HG03103 (cell line): Measurements from ENCODE around the gene UBIAD1.
"Not testable (repeated sequence)": the region's sequence is repeated elsewhere in the genome, so short reads cannot be mapped to it uniquely, and the experiment has no call there.

Source experiments
- ATAC-seq: cut with Tn5 transposase; IDR thresholded peaks from one replicate; pipeline ENCODE4 v1.9.1; 2021; ENCODE audit warnings: low read depth; ENCODE audit not compliant: unreplicated experiment

The UBIAD1 gene, protein sequence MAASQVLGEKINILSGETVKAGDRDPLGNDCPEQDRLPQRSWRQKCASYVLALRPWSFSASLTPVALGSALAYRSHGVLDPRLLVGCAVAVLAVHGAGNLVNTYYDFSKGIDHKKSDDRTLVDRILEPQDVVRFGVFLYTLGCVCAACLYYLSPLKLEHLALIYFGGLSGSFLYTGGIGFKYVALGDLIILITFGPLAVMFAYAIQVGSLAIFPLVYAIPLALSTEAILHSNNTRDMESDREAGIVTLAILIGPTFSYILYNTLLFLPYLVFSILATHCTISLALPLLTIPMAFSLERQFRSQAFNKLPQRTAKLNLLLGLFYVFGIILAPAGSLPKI

DNA sequence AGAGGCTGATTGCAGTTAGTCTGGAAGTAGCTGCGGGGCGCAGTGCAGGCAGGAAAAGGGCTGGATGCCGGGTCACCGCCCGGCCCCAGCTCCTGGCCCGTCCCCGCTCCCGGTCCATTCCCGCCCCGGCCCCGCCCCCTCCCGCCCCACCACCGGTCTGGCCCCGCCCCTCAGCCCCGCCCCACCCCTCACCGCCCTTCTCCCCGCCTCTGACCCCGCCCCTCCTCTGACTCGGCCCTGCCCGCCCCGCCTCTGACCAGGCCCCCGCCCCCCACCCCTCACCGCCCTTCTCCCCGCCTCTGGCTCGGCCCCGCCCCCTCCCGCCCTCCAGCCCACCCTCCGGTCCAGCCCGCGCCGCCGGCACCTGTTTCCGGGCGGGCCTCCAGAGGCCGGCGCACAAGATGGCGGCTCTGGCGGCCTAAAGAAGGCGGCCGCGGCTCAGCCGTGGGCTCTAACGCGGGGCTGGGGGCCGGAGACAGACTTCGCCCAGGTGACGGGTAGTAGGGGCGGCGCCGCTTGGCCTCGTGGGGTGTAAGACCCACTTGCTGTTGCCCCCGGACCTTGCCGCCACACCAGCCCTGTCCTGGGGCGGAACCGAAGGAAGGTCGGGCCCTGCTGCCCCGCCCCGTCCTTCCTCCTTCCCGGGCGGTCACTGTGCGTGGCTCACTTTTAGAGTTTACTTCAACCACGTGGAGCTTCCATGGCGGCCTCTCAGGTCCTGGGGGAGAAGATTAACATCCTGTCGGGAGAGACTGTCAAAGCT is at the start of gene UBIAD1:
UBIAD1 (plus strand) TSS at position 367 of the 763 bp plus-strand sequence; CDS start at position 701, 334 bp downstream.
- ATAC-seq, result peak; percentile 74

DNA sequence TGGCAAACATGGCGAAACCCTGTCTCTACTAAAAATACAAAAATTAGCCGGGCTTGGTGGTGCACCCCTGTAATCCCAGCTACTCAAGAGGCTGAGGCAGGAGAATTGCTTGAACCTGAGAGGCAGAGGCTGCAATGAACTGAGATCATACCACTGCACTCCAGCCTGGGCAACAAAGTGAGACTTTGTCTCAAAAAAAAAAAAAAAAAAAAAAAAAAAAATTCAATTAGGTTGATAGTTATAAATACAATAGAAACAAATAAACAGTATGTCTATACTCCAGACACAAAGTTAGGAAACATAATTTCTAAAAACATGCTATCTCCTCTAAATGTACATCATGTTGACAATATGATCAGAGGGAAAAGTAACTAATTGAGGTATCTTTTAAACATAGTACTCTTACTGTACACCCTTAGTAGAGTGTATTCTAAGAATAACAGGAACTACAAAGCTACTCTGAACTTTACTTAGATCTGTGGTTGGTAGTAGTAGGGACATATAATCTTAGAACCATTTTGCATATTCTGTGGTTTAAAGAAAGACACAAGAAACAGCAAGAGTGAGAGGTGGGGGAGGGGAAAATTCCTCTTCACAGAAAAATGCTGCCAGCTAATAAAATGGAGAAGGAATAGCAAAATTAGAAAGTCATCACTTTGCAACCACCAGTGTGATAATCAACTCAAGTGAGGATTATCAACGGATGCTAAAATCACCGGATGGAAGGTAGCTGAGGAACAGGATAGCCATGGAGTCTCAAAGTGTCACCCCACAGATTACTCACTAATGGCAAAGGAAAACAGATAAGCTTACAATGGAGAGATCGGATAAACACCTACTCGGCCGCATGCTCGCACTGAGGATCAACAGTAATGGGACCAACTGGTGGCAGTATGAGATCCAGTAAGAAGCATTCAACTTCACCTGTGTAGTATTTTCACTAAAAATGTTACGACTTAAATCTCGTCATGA is 45.6 kb upstream of the UBIAD1 start:
- no peak for ATAC-seq

DNA sequence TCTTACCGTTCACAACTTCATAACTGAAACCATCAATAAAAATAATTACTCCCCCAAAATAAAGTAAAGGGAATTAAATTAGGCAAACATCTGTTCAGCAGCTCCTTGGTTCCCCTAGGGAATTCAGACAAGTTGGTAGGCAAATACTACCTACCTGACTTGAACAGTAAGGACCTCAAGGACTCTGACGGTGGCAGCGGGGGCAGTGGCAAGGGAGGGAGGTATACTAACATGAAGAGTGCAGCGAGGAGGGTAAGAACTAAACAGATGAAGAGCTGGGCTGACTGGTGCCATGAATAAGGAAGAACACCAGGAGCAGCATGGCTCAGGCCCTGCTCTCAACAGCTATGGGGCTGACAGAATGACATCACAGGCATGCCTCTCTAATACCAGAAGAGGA is 43.8 kb upstream of the UBIAD1 start:
- no peak for ATAC-seq

DNA sequence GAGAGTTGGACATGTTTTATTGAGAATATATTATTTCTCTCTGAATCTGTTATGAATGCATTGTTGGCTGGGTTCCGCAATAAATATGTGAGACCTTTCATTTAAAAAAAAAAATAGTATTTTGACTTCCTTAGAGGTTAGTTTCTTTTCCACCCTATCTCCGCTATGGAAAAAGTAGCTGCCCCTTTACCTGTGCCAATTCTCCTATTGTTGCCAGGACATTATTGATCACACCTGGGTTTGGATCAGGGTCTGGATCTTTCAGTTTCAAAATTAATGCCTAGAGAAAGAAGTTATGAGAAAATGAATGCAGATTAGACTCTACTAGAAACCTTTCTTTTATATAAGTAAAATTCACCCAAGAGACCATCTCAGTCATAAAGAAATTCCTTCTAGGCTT is 39.8 kb upstream of the UBIAD1 start:
- ATAC-seq, result no peak

DNA sequence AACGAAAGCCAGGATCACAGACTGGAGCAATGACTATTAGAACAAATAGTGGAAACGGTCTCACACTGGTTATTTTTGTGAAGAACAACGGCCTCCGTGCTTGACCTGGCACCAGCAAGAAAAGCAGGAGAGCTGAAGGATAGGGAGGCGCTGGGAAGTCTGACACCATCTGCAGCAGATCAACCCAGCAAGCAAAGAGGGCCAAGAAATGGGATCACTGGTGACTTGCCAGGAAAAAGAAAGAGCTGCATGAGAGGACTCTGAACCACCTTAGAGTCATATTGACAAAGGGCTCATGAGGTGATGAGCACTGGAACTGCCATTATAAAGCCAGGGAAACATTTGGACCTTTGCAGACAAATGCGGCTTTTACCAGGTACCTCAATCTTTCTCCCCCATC is 35.6 kb upstream of the UBIAD1 start:
- no peak for ATAC-seq

DNA sequence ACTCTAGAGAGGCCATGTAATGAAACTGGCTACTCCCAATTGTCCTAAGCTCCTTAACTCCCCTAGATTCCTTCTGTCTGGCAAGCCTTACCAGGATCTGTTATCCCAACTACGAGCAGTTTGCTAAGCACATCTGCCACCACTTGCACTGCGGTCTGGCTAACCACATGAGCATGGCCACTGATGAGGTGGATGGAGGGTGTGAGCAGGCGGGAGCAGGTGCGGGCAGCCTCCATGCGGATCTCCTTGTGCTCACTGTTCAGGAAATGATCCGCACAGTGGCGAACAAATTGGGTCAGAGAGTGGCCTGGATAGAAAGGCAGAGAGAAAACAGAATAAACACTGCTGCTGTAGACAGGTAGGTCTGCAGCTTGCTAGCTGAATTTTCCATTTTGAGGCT is 34.7 kb upstream of the UBIAD1 start:
- ATAC-seq, result no peak

DNA sequence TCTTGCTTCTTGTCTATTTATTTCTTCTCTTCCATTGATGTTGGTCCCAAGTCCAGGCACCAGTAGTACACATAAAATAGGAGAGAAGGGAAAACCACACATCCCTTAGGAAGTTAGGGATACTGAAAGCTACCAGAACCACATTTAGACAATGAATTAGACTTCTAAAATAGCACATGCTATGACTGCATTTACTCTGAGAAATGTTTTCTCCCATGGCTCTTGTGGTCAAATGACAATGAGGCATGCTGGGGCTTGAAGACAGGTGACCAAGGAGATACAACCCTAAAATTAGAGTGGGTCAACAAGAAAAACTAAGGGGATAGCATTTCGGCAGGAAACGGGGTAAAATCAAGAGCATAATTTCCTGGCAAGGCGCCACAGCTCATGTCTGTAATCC is 27.8 kb upstream of the UBIAD1 start:
- ATAC-seq, result no peak

DNA sequence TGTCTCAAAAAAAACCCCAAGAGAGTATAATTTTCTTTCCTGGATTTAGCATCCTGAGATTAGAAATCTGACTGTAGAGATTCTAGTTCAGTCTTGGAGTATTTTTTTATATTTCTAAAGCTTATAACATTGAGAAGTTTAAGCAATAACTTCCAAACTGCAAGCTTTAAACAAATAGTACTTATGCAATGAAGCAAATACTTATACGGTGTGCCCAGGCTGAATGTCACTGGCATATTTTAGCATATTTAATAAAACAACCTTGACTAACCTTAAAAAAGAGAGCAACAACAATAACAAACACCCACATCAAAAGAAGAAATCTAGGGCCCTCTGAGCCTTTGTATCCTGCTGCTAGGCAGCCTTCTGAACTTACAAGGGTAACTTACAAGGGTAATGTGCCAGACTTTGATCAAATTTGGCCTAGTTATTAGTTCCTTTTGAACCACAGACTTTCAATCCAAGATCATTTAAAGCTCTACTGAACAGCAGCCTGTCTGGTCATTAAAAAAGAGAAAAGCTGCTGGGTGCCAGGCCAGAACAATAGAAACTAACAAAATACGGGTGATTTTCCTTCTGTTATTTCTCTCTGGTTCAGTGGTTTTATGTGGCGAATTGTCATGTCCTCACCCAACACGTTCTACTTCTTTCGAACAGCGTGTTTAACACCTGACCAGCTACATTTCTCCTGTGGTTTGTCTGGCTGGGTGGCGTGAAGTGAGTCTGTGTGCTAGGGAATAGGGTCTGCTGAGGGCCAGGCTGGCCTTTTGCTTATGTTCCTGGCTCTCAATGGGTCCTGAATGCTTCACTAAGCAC is 26.9 kb upstream of the UBIAD1 start:
- ATAC-seq, result no peak

DNA sequence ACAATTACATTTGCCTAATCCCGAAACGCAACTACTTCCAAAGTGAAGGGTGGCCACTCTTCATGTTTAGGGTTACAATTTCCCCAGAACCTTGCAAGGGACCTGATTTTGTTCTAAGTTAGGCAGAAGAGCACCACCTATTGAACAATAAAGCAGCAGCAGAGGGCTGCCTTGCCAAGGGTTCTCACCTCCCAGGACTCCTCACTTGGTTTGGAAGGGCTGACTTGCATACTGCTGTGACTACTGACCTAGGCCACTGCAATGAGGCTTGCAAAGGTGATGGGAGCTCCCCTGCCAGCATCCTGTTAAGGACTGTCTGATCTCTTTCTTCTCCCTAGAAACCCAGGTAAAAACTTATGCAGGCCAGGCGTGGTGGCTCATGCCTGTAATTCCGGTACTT is 24.8 kb upstream of the UBIAD1 start:
- ATAC-seq, result no peak

DNA sequence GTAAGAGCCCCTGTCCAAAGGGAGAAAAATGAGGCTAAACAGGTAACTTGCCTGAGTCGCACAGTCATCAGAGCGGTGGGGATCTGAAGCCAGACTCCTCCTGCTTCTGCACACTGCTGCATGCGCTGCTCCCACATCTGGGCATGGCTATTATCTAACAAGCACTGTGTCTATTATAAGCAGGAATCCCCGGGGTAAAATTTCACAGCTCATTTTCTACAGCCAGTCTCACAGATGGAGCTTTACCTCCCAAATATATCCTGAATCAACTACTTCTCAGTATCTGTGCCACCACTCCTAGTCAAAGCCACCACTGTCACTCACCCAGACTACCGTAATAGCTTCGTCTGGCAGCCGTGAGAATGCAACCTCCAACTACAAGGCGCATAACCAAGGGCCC is 20.5 kb upstream of the UBIAD1 start:
- no peak for ATAC-seq

DNA sequence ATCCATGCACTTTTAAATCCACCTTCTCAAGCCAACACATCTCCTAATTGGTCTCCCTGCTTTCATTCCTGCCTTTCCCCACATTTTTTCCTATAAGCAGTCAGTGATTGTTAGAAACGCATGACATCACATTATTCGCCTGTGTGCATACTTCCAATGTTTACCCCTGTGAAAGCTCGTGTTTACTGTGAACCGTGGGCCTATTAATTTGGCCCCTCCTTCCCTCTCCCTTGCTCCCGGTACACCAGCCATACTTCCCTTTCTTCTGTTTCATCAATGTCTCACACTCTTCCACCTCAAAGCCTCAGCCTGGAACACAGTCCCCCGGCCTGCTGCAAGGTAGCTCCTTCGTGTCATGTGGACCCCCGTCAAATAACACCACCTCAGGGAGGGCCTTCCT is 19.8 kb upstream of the UBIAD1 start:
- no peak for ATAC-seq

DNA sequence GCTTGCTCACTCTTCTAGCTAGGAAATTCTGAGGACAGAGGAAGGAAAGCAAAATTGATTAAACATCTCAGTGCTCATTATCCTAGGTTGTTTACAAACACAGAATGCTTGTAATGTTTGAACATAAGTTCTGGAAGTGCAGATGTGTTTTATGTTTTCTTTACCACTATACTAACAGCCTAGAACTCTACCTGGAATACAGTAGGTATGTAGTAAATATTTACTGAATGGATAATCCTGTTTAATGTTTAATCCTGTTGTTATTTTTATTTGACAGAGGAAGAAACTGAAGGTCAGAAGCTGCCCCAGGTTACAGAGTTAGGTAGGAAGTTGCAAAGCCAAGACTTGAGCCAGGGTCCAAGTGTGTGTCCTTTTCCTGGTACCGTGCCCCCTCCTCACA is 16.7 kb upstream of the UBIAD1 start:
- ATAC-seq, result no peak

DNA sequence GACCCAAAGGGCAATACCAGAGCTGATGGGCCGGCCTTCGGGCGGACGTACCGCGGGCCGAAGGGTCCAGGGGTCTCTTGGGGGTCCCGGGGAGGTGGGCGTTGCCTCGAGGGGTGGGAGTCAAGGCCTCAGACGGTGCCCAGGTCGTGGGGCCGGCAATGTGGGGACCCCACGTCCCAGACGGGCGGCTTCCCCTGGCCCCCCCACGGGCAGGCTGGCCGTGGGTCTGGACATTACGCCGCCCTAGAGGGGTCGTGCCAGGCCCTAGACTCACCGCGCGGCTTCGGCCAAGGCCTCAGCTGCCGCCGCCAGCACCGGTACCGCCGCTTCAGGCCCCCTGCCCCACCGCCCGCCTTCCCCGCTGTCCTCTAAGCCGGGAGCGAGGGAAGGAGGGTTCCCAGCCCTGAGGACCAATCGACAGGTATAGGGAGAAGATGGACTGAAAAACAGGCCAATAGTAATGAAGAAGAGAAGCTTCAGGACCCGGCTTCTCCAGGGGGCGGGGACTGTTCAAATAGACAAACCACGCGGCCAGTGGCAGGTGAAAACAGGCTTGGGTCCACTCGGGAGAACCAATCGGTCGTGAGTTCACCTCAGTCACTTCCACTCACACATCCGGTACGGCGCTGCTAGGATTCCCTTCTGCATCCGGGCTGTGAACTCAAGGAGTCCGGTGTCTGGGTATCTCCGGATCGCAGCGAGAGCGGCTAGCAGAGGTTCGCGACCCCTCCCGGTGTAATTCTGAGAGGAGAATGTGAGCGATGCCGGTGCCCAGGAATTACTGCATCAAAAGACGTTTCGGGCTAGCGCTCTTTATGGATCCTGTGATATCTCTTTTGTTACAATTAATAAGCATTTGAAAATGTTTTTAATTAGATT is 10.6 kb upstream of the UBIAD1 start, which contains the start of gene MTOR:
MTOR (minus strand) TSS at position 381 of the 879 bp plus-strand sequence. CDS start 3,142 bp downstream, outside the sequence.
- ATAC-seq, result peak; percentile 94

DNA sequence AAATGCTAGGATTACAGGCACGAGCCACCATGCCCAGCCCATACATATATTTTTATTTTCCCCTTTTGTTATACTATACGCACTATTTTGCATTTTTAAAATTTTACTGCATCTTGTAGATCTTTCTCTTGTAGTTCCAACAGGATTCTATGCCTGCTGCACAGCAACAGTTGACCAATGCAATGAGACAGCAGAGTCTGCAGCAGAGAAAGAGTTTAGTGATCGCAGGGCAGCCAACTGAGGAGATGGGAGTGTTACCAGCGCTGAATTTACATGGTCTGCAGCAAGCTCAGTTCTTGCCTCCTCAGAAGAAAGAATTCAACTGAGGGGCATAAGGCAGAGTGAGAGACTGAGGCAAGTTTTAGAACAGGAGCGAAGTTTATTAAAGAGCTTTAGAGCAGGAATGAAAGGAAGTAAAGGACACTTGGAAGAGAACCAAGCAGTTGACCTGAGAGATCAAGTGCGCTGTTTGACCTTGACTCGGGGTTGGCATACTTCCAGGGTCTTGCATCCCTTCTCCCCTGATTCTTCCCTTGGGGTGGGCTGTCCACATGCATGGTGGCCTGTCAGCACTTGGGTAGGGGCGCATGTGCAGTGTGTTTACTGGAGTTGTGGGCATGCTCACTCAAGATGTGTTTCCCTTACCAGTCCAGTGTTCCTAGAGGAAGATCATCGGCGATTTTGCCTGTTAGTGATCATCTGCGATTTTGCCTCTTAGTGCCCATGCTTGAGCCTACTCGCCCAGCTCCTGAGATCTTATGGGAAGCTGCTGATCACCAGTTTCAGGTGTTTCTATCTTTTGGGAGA is 6.5 kb upstream of the UBIAD1 start:
- no peak for ATAC-seq

DNA sequence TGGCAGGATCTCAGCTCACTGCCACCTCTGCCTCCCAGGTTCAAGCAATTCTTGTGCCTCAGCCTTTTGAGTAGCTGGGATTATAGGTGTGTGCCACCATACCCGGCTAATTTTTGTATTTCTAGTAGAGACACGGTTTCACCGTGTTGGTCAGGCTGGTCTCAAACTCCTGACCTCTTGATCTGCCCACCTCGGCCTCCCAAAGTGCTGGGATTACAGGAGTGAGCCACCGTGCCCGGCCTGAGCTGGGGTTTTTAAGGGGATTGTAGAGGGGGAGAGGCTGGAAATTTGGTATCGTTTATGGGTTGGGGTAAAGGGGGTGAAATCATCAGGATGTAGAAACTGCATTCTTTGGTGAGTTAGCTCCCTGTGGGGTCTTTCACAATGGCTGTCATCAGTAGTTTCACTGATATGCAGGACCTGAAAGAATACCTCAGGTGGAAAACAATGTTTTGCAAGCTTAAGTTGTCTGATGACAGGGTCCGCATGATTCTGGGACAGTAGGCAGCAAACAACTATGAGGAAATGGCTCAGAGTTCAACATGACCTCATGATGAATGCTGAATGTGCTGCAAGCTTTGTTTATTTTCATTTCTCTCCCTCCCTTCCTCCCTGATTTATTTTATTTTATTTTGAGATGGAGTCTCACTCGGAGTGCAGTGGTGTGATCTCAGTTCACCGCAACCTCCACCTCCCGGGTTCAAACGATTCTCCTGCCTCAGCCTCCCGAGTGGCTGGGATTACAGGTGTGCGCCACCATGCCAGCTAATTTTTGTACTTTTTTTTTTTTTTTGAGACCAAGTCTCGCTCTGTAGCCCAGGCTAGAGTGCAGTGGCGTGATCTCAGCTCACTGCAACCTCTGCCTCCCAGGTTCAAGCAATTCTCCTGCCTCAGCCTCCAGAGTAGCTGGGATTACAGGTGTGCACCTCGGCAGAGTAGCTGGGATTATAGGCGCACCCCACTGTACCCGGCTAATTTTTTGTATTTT is 5.4 kb upstream of the UBIAD1 start:
- ATAC-seq, result not testable (repeated sequence)

DNA sequence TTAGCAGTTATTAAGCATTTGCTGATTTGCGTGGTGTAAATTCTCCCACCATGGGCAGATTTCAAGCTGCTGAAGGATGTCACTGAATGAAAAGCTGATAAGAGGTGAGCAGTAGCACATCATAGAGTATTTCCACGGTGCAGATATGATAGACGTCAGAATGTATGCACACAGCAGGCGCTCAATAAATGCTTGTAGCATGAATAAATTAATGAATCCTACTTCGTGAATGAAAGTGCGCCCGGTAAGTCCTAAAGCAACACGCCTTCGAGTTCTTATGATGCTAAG is 510 bp upstream of the UBIAD1 start:
- ATAC-seq, result no peak

DNA sequence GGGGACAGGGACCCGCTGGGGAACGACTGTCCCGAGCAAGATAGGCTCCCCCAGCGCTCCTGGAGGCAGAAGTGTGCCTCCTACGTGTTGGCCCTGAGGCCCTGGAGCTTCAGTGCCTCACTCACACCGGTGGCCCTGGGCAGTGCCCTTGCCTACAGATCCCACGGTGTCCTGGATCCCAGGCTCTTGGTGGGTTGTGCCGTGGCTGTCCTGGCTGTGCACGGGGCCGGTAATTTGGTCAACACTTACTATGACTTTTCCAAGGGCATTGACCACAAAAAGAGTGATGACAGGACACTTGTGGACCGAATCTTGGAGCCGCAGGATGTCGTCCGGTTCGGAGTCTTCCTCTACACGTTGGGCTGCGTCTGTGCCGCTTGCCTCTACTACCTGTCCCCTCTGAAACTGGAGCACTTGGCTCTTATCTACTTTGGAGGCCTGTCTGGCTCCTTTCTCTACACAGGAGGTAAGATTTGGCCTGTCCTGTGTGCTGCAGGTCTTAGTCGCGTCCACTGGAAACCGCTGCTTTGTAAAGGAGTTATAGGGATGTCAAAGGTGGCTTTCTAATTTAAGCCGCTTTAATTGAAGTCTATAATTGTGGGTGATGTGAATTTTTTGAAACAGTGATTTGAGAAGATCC is 717 bp downstream of the UBIAD1 start:
- peak; percentile 39 for ATAC-seq
